Activated T-helper 2 cell treated with anti-CD3 and anti-CD28 coated beads, Interferon-gamma antibody, Interleukin-2, Interleukin-4, amounts not matched to agents 10 μg/mL and 5 μg/mL and 100 μg/mL, durations not matched to agents 14 hours and 24 hours and 36 hours (primary cell): ENCODE results near the gene NUP98. TPM values are rescaled to one million over a fixed set of nuclear protein-coding genes. Genes with fewer than 3 reads are reported as not detected.
"Not testable (repeated sequence)": the region's sequence is repeated elsewhere in the genome, so short reads cannot be mapped to it uniquely, and the experiment has no call there.

Experiments used
- DNase-seq: peaks from one replicate; pipeline ENCODE4 v3.0.0; 2021; ENCODE audit warnings: low spot score
- H3K27ac Mint-ChIP-seq: one replicate; pipeline ENCODE4 v1.8.0; 2021; ENCODE audit warnings: mixed read lengths
- H3K27me3 Mint-ChIP-seq: one replicate; pipeline ENCODE4 v1.8.0; 2021; ENCODE audit warnings: low read depth, mixed read lengths
- H3K36me3 Mint-ChIP-seq: one replicate; pipeline ENCODE4 v1.8.0; 2021; ENCODE audit warnings: low read depth, mixed read lengths
- H3K4me1 Mint-ChIP-seq: one replicate; pipeline ENCODE4 v1.8.0; 2021; ENCODE audit warnings: low read depth, mixed read lengths
- H3K4me3 Mint-ChIP-seq: one replicate; pipeline ENCODE4 v1.8.0; 2021; ENCODE audit warnings: low read depth, mild to moderate bottlenecking, moderate library complexity, mixed read lengths
- H3K9me3 Mint-ChIP-seq: one replicate; pipeline ENCODE4 v1.8.0; 2021; ENCODE audit warnings: mixed read lengths
- intact Hi-C: fragments of 100-400 bp; cut with micrococcal nuclease; formaldehyde crosslinking; loops from one replicate; pipeline ENCODE4 v1.15.1; 2023
- total RNA-seq: library from RNA; stranded (reverse); gene quantifications from 2 replicates; pipeline ENCODE4 v1.2.3, GENCODE V29; 2022

Gene NUP98
- total RNA-seq, 1 donor from 2014 or later, result 123 TPM

- H3K9me3 Mint-ChIP-seq, H3K27ac Mint-ChIP-seq, intact Hi-C loops, H3K36me3 Mint-ChIP-seq, DNase-seq, H3K4me1 Mint-ChIP-seq, H3K4me3 Mint-ChIP-seq: not testable (repeated sequence)
- H3K27me3 Mint-ChIP-seq, result peaks cover 46% of the 10 kb centered on the region
Measured at GRCh38 chr11:3648843-3649242, 148.5 kb downstream of the NUP98 start.

- H3K4me3 Mint-ChIP-seq, result no peak overlapping the region
- DNase-seq, result no peak
- H3K9me3 Mint-ChIP-seq, result no peaks in the 10 kb centered on the region
- no peaks in the 10 kb centered on the region for H3K36me3 Mint-ChIP-seq
- peaks cover 57% of the 10 kb centered on the region for H3K27me3 Mint-ChIP-seq
- H3K27ac Mint-ChIP-seq, result no peak overlapping the region
- intact Hi-C loops, result no loop called here
- peaks cover 5% of the 10 kb centered on the region for H3K4me1 Mint-ChIP-seq
Measured at GRCh38 chr11:3645552-3645951, 151.8 kb downstream of the NUP98 start.

GRCh38 chr11:3644817-3645235 is 152.5 kb downstream of the NUP98 start, which contains the start of gene ART1:
Gene ART1 (plus strand): TSS chr11:3645128. CDS start chr11:3659214, 14,086 bp downstream.
- H3K4me3 Mint-ChIP-seq, result no peak within 1 kb of the TSS
- peaks cover 5% of the 10 kb centered on the region for H3K4me1 Mint-ChIP-seq
- peaks cover 53% of the 10 kb centered on the region for H3K27me3 Mint-ChIP-seq
- no peak for DNase-seq
- no peaks in the 10 kb centered on the region for H3K9me3 Mint-ChIP-seq
- intact Hi-C loops, result no loop called here
- no peaks in the 10 kb centered on the region for H3K36me3 Mint-ChIP-seq
- no peak within 1 kb of the TSS for H3K27ac Mint-ChIP-seq

- intact Hi-C loops, H3K4me1 Mint-ChIP-seq, DNase-seq, H3K27ac Mint-ChIP-seq, H3K36me3 Mint-ChIP-seq, H3K4me3 Mint-ChIP-seq, H3K9me3 Mint-ChIP-seq: not testable (repeated sequence)
- H3K27me3 Mint-ChIP-seq, result peaks cover 40% of the 10 kb centered on the region
Measured at GRCh38 chr11:3643102-3643546, 154.2 kb downstream of the NUP98 start.

- H3K27me3 Mint-ChIP-seq, result peaks cover 38% of the 10 kb centered on the region
- peaks cover 5% of the 10 kb centered on the region for H3K4me1 Mint-ChIP-seq
- H3K36me3 Mint-ChIP-seq, result no peaks in the 10 kb centered on the region
- DNase-seq, result peak; percentile 64
- no peak overlapping the region for H3K27ac Mint-ChIP-seq
- peak overlapping the region; percentile 41 for H3K4me3 Mint-ChIP-seq
- intact Hi-C loops, result no loop called here
- H3K9me3 Mint-ChIP-seq, result no peaks in the 10 kb centered on the region
Measured at GRCh38 chr11:3642071-3642951, 155.0 kb downstream of the NUP98 start.

GRCh38 chr11:3641701-3642070 is 155.7 kb downstream of the NUP98 start, which contains the start of gene ART5:
Gene ART5 (minus strand): TSS chr11:3641992. CDS start chr11:3641862, 130 bp downstream.
- Mint-ChIP-seq H3K27ac (no peak within 1 kb of the TSS), H3K9me3 (no peaks in the 10 kb centered on the region), H3K4me3 (peak within 1 kb of the TSS; percentile 51), H3K36me3 (no peaks in the 10 kb centered on the region), H3K27me3 (peaks cover 36% of the 10 kb centered on the region), H3K4me1 (peaks cover 5% of the 10 kb centered on the region)
- intact Hi-C loops, result no loop called here
- no peak for DNase-seq

GRCh38 chr11:3641191-3641590 is 156.2 kb downstream of the NUP98 start:
- Mint-ChIP-seq H3K36me3 (no peaks in the 10 kb centered on the region), H3K27me3 (peaks cover 34% of the 10 kb centered on the region)

GRCh38 chr11:3639841-3640240 is 157.5 kb downstream of the NUP98 start:
- Mint-ChIP-seq H3K27me3 (peaks cover 26% of the 10 kb centered on the region), H3K36me3 (no peaks in the 10 kb centered on the region), H3K4me3 (no peak overlapping the region), H3K4me1 (peaks cover 5% of the 10 kb centered on the region), H3K27ac (no peak overlapping the region), H3K9me3 (no peaks in the 10 kb centered on the region)
- intact Hi-C loops, result no loop called here
- no peak for DNase-seq

More at GRCh38 chr11:3641191-3641590, 156.2 kb downstream of the NUP98 start:
- DNase-seq, result no peak
- H3K9me3 Mint-ChIP-seq, result no peaks in the 10 kb centered on the region
- peaks cover 5% of the 10 kb centered on the region for H3K4me1 Mint-ChIP-seq
- no peak overlapping the region for H3K27ac Mint-ChIP-seq
- H3K4me3 Mint-ChIP-seq, result peak overlapping the region; percentile 51
- intact Hi-C loops, result no loop called here

- H3K36me3 Mint-ChIP-seq, result no peaks in the 10 kb centered on the region
- H3K27me3 Mint-ChIP-seq, result peaks cover 17% of the 10 kb centered on the region
- intact Hi-C loops, result no loop called here
- H3K27ac Mint-ChIP-seq, result no peak overlapping the region
- H3K4me1 Mint-ChIP-seq, result peaks cover 6% of the 10 kb centered on the region
- no peaks in the 10 kb centered on the region for H3K9me3 Mint-ChIP-seq
- H3K4me3 Mint-ChIP-seq, result no peak overlapping the region
- no peak for DNase-seq
Measured at GRCh38 chr11:3638513-3638912, 158.8 kb downstream of the NUP98 start.

- no peak overlapping the region for H3K27ac Mint-ChIP-seq
- H3K4me1 Mint-ChIP-seq, result peaks cover 2% of the 10 kb centered on the region
- no peak overlapping the region for H3K4me3 Mint-ChIP-seq
- H3K27me3 Mint-ChIP-seq, result peaks cover 11% of the 10 kb centered on the region
- intact Hi-C loops, result no loop called here
- H3K36me3 Mint-ChIP-seq, result no peaks in the 10 kb centered on the region
- no peak for DNase-seq
- H3K9me3 Mint-ChIP-seq, result no peaks in the 10 kb centered on the region
Measured at GRCh38 chr11:3637201-3637600, 160.2 kb downstream of the NUP98 start.

GRCh38 chr11:3635641-3636375 is 161.5 kb downstream of the NUP98 start:
- Mint-ChIP-seq H3K9me3 (no peaks in the 10 kb centered on the region), H3K27ac (no peak overlapping the region), H3K4me1 (peaks cover 2% of the 10 kb centered on the region), H3K36me3 (no peaks in the 10 kb centered on the region), H3K4me3 (no peak overlapping the region), H3K27me3 (peaks cover 5% of the 10 kb centered on the region)
- DNase-seq, result no peak
- intact Hi-C loops, result no loop called here

GRCh38 chr11:3632070-3632660 is 165.2 kb downstream of the NUP98 start:
- H3K36me3 Mint-ChIP-seq, result no peaks in the 10 kb centered on the region
- H3K4me1 Mint-ChIP-seq, result peaks cover 2% of the 10 kb centered on the region
- no peaks in the 10 kb centered on the region for H3K9me3 Mint-ChIP-seq
- DNase-seq, result no peak
- H3K27ac Mint-ChIP-seq, result no peak overlapping the region
- intact Hi-C loops, result no loop called here
- peaks cover 5% of the 10 kb centered on the region for H3K27me3 Mint-ChIP-seq
- H3K4me3 Mint-ChIP-seq, result no peak overlapping the region
